Measurements from ENCODE around the gene CDK14. TPM values are rescaled to one million over a fixed set of nuclear protein-coding genes. Genes with fewer than 3 reads are reported as not detected.

The CDK14 gene
- total and polyA plus RNA-seq, 10 of the 15 experiments (the other 5 are each of a cell fraction or from before 2014, with no cell fraction given): 6.5 to 61.3 (median 24.2) TPM

GRCh38 chr7:91090684-91091083, 494.6 kb downstream of the CDK14 start:
- Histone ChIP-seq H3K9ac (ENCODE audit: control insufficient read depth, insufficient read depth, low read length) (no peak overlapping the region), H3K36me3 (ENCODE audit: control insufficient read depth in 2 of 2, insufficient read depth in 2 of 2, low read length in 1 of 2) (no peaks in the 10 kb centered on the region), H3K9me3 (replicated peaks; ENCODE audit: control insufficient read depth, insufficient read depth, low read length) (no peaks in the 10 kb centered on the region), H3K4me2 (ENCODE audit: control insufficient read depth, insufficient read depth) (no peak overlapping the region), H3K27ac (ENCODE audit: control insufficient read depth, insufficient read depth) (no peak overlapping the region), H3K4me3 (no peak overlapping the region), H3K4me1 (ENCODE audit: control insufficient read depth, insufficient read depth, low read length) (no peaks in the 10 kb centered on the region), H4K20me1 (ENCODE audit: control insufficient read depth, insufficient read depth) (no peaks in the 10 kb centered on the region), H3K79me2 (ENCODE audit: control insufficient read depth, insufficient read depth, low read length) (no peaks in the 10 kb centered on the region), H2AFZ (ENCODE audit: control insufficient read depth, low read depth, low read length) (no peak overlapping the region), H3K27me3 (replicated peaks in 1 of 2; ENCODE audit: control insufficient read depth in 2 of 2, insufficient read depth in 2 of 2, low read length in 1 of 2) (no peaks in the 10 kb centered on the region)
- no peak for TF ChIP-seq E2F4 (IDR thresholded peaks at IDR 0.05; ENCODE audit: low read depth, low read length)
- no peak for TF ChIP-seq IRF4 (IDR thresholded peaks at IDR 0.05; ENCODE audit: low read depth, low read length)
- TF ChIP-seq ZBTB40 (IDR thresholded peaks at IDR 0.05; ENCODE audit: borderline replicate concordance): no peak
- FAIRE-seq: no peak
- intact Hi-C loops (cut with micrococcal nuclease; ENCODE audit: unreplicated experiment) (no loop called here), in situ Hi-C loops (cut with MboI) (loop anchor here (25.0 kb wide), 1 partner anchor 1347 kb away; the partner anchor contains the start of gene GATAD1)
- BruUV-seq (replicated peaks): no TSS peak
- ChIA-PET CTCF (interaction anchor here (0.6 to 2.9 kb wide), 25 partner anchors 10 to 738 kb away, joined by 3 to 13 read pairs (median 4); no protein-coding TSS in a partner anchor), POLR2A (no interaction called here), RAD21 (ENCODE audit: unreplicated experiment) (interaction anchor here (0.7 to 1.4 kb wide), 2 partner anchors 197 to 400 kb away, joined by 3 read pairs; no protein-coding TSS in a partner anchor), SMC1A (ENCODE audit: uncharacterized antibody, unreplicated experiment) (interaction anchor here (0.6 to 2.4 kb wide), 10 partner anchors 11 to 604 kb away, joined by 3 to 8 read pairs (median 3); no protein-coding TSS in a partner anchor)
- ATAC-seq: no peak
- no peak for DNase-seq (ENCODE audit: low read depth, low spot score)
- 91% methylated on average over 7 of the region's 7 CpGs for WGBS (ENCODE audit: insufficient coverage, insufficient replicate concordance, low lambda C conversion rate, missing lambda C conversion rate)

Measured in GM12878 (cell line).